Adrenal gland (tissue), 12 donors: ENCODE results near the gene CES4A. TPM values are rescaled to one million over a fixed set of nuclear protein-coding genes. Genes with fewer than 3 reads are reported as not detected.
A peak's percentile ranks its signal among the peaks of the same experiment; 100 is the strongest.

Source experiments
- DNase-seq, 7 donors: peaks; one replicate each; pipeline ENCODE4 v3.0.0-alpha.2; 2019 to 2020
- H3K27ac ChIP-seq, 5 donors: fragments of 200-600 bp; sonication (generic) in 4 of 5; 1 replicate in 3 of 5; 2 replicates in 2 of 5; pipeline versions ENCODE4 v1.5.1 to v1.8.0; 2016 to 2020; ENCODE audit warnings: mild to moderate bottlenecking in 1 of 5
- H3K27me3 ChIP-seq: fragments of 200-600 bp; 2 replicates; pipeline ENCODE4 v1.8.0; 2021
- H3K36me3 ChIP-seq, 2 donors: fragments of 200-600 bp; replicated peaks in 1 of 2; 1 replicate in 1 of 2; 2 replicates in 1 of 2; pipeline versions ENCODE4 v1.5.1 to v1.8.0; 2018 to 2022
- H3K4me1 ChIP-seq, 2 donors: fragments of 200-600 bp; replicated peaks in 1 of 2; 1 replicate in 1 of 2; 2 replicates in 1 of 2; pipeline versions ENCODE4 v1.5.1 to v1.8.0; 2018 to 2021
- H3K4me3 ChIP-seq, 4 donors: fragments of 200-600 bp; sonication (generic) in 3 of 4; one replicate each; pipeline ENCODE4 v1.5.1; 2016 to 2018
- H3K9me3 ChIP-seq, 3 donors: fragments of 200-600 bp; sonication (generic) in 1 of 3; replicated peaks in 1 of 3; 1 replicate in 2 of 3; 2 replicates in 1 of 3; pipeline versions ENCODE4 v1.5.1 to v1.8.0; 2016 to 2021
- CTCF ChIP-seq, 6 experiments: fragments of 450-650 bp in 4 of 6; fragments of 200-600 bp in 2 of 6; sonication (generic) in 1 of 6; IDR thresholded peaks; 1 replicate in 5 of 6; 2 replicates in 1 of 6; pipeline versions ENCODE4 v1.5.1 to v1.8.0; 2016 to 2021; ENCODE audit warnings: antibody characterized with exemption in 6 of 6, mild to moderate bottlenecking in 2 of 6, moderate library complexity in 1 of 6
- POLR2A ChIP-seq, 2 donors: fragments of 450-650 bp; IDR thresholded peaks; one replicate each; pipeline ENCODE4 v1.6.1; 2017; ENCODE audit warnings: antibody characterized with exemption in 2 of 2, mild to moderate bottlenecking in 2 of 2, moderate library complexity in 1 of 2
- WGBS, 4 donors: extraction: QIAGEN DNeasy Blood & Tissue Kit in 2 of 4; methylation state at CpG; one replicate each; pipeline versions ENCODE4 v1.1.5 to v1.1.7; 2013 to 2017; 5-methylcytosine and 5-hydroxymethylcytosine counted together
- intact Hi-C, 2 donors: fragments of 100-400 bp; cut with DNase I; formaldehyde crosslinking; loops; one replicate each; pipeline versions ENCODE4 v1.14.1 to v1.15.0; 2022 to 2023
- polyA plus RNA-seq, 3 donors: library from polyadenylated mRNA; stranded (reverse); fragments of 200-250 nt in 2 of 3; fragments of 350-450 nt in 1 of 3; fragmentation: Illumina TruSeq in 1 of 3; extraction: RNeasy Lipid Tissue Mini Kit (QIAGEN cat#74804) in 1 of 3; gene quantifications; one replicate each; pipeline ENCODE4 v1.2.3, GENCODE V29; 2013 to 2014
- total RNA-seq, 9 donors: library from RNA; depleted of rRNA in 4 of 9; stranded (reverse); fragments of >200 nt in 4 of 9; fragments of 120-200 nt in 1 of 9; fragmentation: NEBNext Ultra II Directional in 1 of 9; extraction: Animal tissue kit (Norgen Biotek cat#: 25700) in 1 of 9; gene quantifications; one replicate each; pipeline versions ENCODE4 v1.1.0 to v1.2.4, GENCODE V29; 2013 to 2023
- donor health status: healthy with polysubstance abuse.
- donor health status: Bipolar disorder and iron deficiency.
- donor health status: DM: yes; HTN: yes; CAD: no.
- donor health status: DM: no; HTN: no; CAD: no.
- donor health status: DM: no; HTN: no; CAD: no.
- donor health status: DM: yes; HTN: yes; CAD: no.

The CES4A gene
- total and polyA plus RNA-seq, 12 donors, result 4.4 to 127 (median 15.9) TPM

GRCh38 chr16:66946974-66947301 lies 41.5 kb upstream of the CES4A start:
- DNase-seq, result no peak
- Histone ChIP-seq H3K4me3 (no peak overlapping the region), H3K27ac (no peak overlapping the region), H3K27me3 (no peaks in the 10 kb centered on the region), H3K36me3 (peaks cover 0 to 24% of the 10 kb centered on the region in 2 donors), H3K4me1 (peaks cover 5% of the 10 kb centered on the region in 2 donors), H3K9me3 (no peaks in the 10 kb centered on the region)
- no peak for TF ChIP-seq POLR2A (IDR thresholded peaks at IDR 0.05)
- no peak for TF ChIP-seq CTCF (IDR thresholded peaks at IDR 0.05)
- intact Hi-C loops, result no loop called here
- 16 to 34% (median 26%) methylated on average over 5 of the region's 5 CpGs for WGBS, 4 donors

- Histone ChIP-seq H3K36me3 (peaks cover 0 to 18% of the 10 kb centered on the region in 2 donors), H3K27me3 (no peaks in the 10 kb centered on the region), H3K27ac (no peak overlapping the region), H3K4me3 (peak overlapping the region in 3 of 4 donors; percentile 16 to 78 (median 49)), H3K4me1 (peaks cover 5% of the 10 kb centered on the region in 2 donors), H3K9me3 (no peaks in the 10 kb centered on the region)
- TF ChIP-seq POLR2A (IDR thresholded peaks at IDR 0.05) (peak in 1 of 2 donors; percentile 12), CTCF (IDR thresholded peaks at IDR 0.05) (peak; percentile 88 to 91 (median 90))
- DNase-seq, result peak; percentile 78 to 95 (median 87)
- intact Hi-C loops, result no loop called here
- 0 to 1% (median 0%) methylated on average over 17 to 21 of the region's 23 CpGs for WGBS, 4 donors
Measured at GRCh38 chr16:66947302-66948065, 40.9 kb upstream of the CES4A start.

- H3K4me1 ChIP-seq, result peaks cover 5% of the 10 kb centered on the region in 2 donors
- no peak for TF ChIP-seq POLR2A (IDR thresholded peaks at IDR 0.05)
- TF ChIP-seq CTCF (IDR thresholded peaks at IDR 0.05), result no peak
- intact Hi-C loops, result no loop called here
- H3K27ac ChIP-seq, result no peak overlapping the region
- H3K9me3 ChIP-seq, result no peaks in the 10 kb centered on the region
- H3K27me3 ChIP-seq, result no peaks in the 10 kb centered on the region
- WGBS, 4 donors, result 0 to 8% (median 6%) methylated on average over 6 to 44 of the region's 44 CpGs
- no peak for DNase-seq
- peaks cover 0 to 10% of the 10 kb centered on the region in 2 donors for H3K36me3 ChIP-seq
- peak overlapping the region in 2 of 4 donors; percentile 49 to 78 for H3K4me3 ChIP-seq
Measured at GRCh38 chr16:66948134-66948836, 40.1 kb upstream of the CES4A start.

GRCh38 chr16:66948837-66949225 lies 39.6 kb upstream of the CES4A start:
- H3K36me3 ChIP-seq, result peaks cover 0 to 5% of the 10 kb centered on the region in 2 donors
- no peak for TF ChIP-seq POLR2A (IDR thresholded peaks at IDR 0.05)
- TF ChIP-seq CTCF (IDR thresholded peaks at IDR 0.05), result no peak
- intact Hi-C loops, result no loop called here
- H3K27ac ChIP-seq, result no peak overlapping the region
- H3K4me3 ChIP-seq, result peak overlapping the region in 1 of 4 donors; percentile 78
- DNase-seq, result no peak
- H3K27me3 ChIP-seq, result no peaks in the 10 kb centered on the region
- 39 to 46% (median 42%) methylated on average over 4 to 21 of the region's 21 CpGs for WGBS, 4 donors
- H3K9me3 ChIP-seq, result no peaks in the 10 kb centered on the region
- H3K4me1 ChIP-seq, result peaks cover 5% of the 10 kb centered on the region in 2 donors
